GM19043 (cell line): ENCODE results near the gene LRRC51.
"Not testable (repeated sequence)": the region's sequence is repeated elsewhere in the genome, so short reads cannot be mapped to it uniquely, and the experiment has no call there.

Experiments used
- ATAC-seq: cut with Tn5 transposase; IDR thresholded peaks from one replicate; pipeline ENCODE4 v1.9.1; 2021; ENCODE audit warnings: low read depth; ENCODE audit not compliant: unreplicated experiment

The LRRC51 gene

GRCh38 chr11:72135891-72136683 is 55.4 kb downstream of the LRRC51 start:
- no peak for ATAC-seq

GRCh38 chr11:72136684-72137262 is 56.1 kb downstream of the LRRC51 start:
- no peak for ATAC-seq

GRCh38 chr11:72138821-72139390 is 58.3 kb downstream of the LRRC51 start:
- no peak for ATAC-seq

DNA sequence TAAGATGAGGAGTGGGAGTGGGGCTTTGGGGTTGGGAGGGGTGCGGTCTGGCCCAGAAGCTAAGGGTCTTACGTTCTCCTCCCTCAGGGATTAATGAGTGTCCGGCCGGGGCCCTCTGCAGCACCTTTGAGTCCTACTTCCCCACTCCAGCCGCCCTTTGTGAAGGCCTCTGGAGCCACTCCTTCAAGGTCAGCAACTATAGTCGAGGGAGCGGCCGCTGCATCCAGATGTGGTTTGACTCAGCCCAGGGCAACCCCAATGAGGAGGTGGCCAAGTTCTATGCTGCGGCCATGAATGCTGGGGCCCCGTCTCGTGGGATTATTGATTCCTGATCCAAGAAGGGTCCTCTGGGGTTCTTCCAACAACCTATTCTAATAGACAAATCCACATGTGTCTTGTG is 58.9 kb downstream of the LRRC51 start:
- ATAC-seq, result no peak

GRCh38 chr11:72140661-72141060 is 60.0 kb downstream of the LRRC51 start:
- no peak for ATAC-seq

DNA sequence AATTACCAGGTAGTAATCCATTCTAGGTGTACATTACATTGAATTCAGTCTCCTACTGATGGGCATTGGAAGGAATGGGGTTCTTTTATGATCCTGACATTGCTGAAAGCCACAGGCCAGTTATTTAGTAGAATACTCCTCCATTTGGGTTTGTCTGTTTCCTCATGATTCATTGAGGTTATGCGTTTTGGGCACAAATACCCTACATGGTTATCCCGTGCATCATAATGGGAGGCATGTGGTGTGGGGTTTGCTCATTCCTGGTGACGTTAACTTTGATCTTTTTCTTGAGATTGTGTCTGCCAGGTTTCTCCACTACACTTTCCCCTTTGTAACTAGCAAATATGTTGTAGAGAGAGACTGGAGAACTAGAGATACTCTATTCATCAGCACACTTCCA is 60.4 kb downstream of the LRRC51 start:
- ATAC-seq, result no peak

DNA sequence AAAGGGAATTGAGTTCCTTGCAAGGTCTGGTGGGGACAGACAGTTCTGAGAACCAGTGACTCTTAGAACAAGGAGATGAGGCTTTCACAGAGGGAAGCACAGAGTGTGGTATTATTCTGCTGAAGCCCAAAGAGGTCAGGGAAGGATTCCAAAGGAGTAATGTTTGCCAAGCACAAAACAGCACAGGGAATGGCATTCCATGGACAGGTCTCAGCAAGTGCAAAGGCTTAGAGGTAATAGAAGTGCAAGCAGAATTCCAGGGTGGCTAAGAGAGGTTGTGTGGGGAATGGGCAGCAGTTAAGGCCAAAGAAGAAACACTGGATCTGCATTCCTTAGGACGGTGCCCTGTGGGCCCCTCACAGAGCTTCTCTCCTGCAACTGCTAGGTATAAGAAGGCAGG is 61.4 kb downstream of the LRRC51 start:
- ATAC-seq, result not testable (repeated sequence)

DNA sequence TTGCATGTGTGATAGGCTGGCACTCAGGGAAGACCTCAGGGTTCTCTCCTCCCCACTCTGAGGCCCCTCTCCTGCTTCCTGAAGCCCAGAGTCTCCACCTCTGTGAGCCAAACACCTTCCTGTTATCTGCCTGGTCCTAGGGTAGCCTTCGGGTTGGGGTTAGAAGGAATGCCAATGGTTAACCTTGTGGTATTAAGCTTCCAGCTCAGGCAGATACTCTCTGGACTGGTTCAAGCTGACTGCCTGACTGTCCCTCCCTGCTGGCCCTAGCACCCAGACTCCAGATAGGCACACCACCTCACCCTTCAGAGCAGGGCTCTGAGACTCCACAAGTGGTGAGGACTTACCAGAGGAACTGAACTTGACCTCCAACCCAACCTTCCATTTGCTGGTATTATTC is 61.9 kb downstream of the LRRC51 start:
- not testable (repeated sequence) for ATAC-seq

- no peak for ATAC-seq
These were observed 64.3 kb downstream of the LRRC51 start for GRCh38 chr11:72144807-72145565.
